NCI-H1048 (cell line): ENCODE data around the gene GUCA2B.

ENCODE experiments used
- DNase-seq: peaks from one replicate; lab custom pipeline; 2025; lab: John Stamatoyannopoulos, UW

The GUCA2B gene

GRCh38 chr1:42191319-42191718, 38.1 kb downstream of the GUCA2B start:
- no peak for DNase-seq

DNA sequence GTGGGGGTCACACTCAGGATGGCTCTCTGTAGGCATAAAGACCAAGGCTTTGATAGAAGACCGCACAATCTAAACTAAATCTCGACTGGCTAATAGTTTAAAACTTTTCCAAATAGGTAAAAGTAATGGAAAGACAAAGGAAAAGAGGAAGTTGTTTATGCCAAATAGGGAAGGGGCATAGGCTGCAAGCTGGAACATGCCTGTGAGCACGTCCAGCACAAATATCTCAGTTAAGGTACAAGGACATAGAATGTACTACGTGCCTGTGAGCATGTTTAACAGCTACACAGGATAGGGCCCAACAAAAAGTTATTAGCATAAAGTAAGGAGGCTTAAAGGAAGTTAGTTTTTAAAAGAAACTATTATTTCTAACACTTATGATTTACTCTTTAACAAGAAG, 38.9 kb downstream of the GUCA2B start:
- DNase-seq, result no peak

GRCh38 chr1:42195841-42196240, 42.6 kb downstream of the GUCA2B start:
- no peak for DNase-seq

DNA sequence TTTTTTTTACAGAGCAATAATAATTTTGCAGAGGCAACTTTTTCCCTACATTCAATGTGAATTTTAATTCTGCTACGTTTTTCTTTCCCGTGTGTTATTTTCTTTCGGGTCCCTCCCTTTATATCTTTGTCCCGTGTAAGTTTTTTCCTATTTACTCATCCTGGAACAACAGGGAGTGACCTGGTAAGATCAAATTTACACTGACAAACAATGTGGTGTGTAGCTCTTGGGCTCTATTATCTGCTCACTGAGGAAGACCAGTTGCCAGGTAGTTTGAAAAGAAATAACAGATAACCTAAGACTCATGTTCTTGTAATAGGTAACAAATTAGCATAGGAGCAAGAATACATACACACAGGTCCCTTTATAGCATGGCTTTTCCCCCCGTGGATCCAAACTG, 45.0 kb downstream of the GUCA2B start:
- DNase-seq, result no peak

GRCh38 chr1:42201986-42202385, 48.8 kb downstream of the GUCA2B start:
- no peak for DNase-seq
